HepG2 (cell line): ENCODE data around the gene NARS2. TPM values are rescaled to one million over a fixed set of nuclear protein-coding genes. Genes with fewer than 3 reads are reported as not detected.

Experiments
- ATAC-seq: fragments of 200-7000 bp; cut with Tn5 transposase; 3 replicates; pipeline ENCODE4 v1.9.1; 2020; ENCODE audit warnings: mild to moderate bottlenecking, moderate library complexity
- BruUV-seq: library from RNA; stranded (reverse); fragments of 400-500 nt; replicated peaks from 2 replicates; lab custom pipeline; 2021; lab: Mats Ljungman, UMichigan
- CTCF ChIA-PET: fragments of 300-600 bp; formaldehyde crosslinking; extraction: SDS; loops from one replicate; lab custom pipeline; 2021; ENCODE audit warnings: low total read pairs, inconsistent platforms, low intra/inter-chr PET ratio; lab: Yijun Ruan, JAX
- POLR2A ChIA-PET: fragments of 350-600 bp; sonication (Branson Sonifier 250); formaldehyde crosslinking; loops from one replicate; lab custom pipeline; 2020; ENCODE audit warnings: antibody characterized with exemption, inconsistent platforms; lab: Yijun Ruan, JAX
- DNase-seq: peaks from one replicate; pipeline ENCODE4 v3.0.0-alpha.2; 2015; ENCODE audit warnings: low spot score
- FAIRE-seq: peaks from 3 replicates; lab custom pipeline; 2011; peaks lifted over from hg19 to GRCh38; lab: Jason Lieb, UNC
- H2AFZ ChIP-seq: one replicate; pipeline ENCODE4 v1.6.1; 2011; ENCODE audit warnings: low read length, inconsistent platforms
- H3K27ac ChIP-seq: fragments of 300-600 bp; 3 replicates; pipeline ENCODE4 v1.8.0; 2011; ENCODE audit warnings: mixed run types, mild to moderate bottlenecking, mixed read lengths, low read length, inconsistent platforms; ENCODE audit not compliant: insufficient read depth; ENCODE audit errors: extremely low read length
- H3K27me3 ChIP-seq, 2 experiments: fragments of 200-600 bp in 1 of 2; 2 replicates in 1 of 2; 3 replicates in 1 of 2; pipeline versions ENCODE4 v1.6.0 to v1.8.0; 2011; ENCODE audit warnings: low read length in 2 of 2, mild to moderate bottlenecking in 2 of 2, moderate library complexity in 2 of 2, inconsistent platforms in 1 of 2; ENCODE audit not compliant: insufficient read depth in 2 of 2, control insufficient read depth in 1 of 2
- H3K36me3 ChIP-seq, 2 experiments: fragments of 200-600 bp in 1 of 2; replicated peaks in 1 of 2; 2 replicates in 1 of 2; 3 replicates in 1 of 2; pipeline versions ENCODE4 v1.5.1 to v1.8.0; 2011; ENCODE audit warnings: low read length in 2 of 2, inconsistent platforms in 1 of 2; ENCODE audit not compliant: insufficient read depth in 2 of 2, control insufficient read depth in 1 of 2
- H3K4me1 ChIP-seq: 2 replicates; pipeline ENCODE4 v1.5.1; 2012; ENCODE audit warnings: low read length, inconsistent platforms; ENCODE audit not compliant: insufficient read depth
- H3K4me2 ChIP-seq: 2 replicates; pipeline ENCODE4 v1.6.0; 2011; ENCODE audit warnings: low read depth, low read length, inconsistent platforms
- H3K4me3 ChIP-seq, 3 experiments: fragments of 200-600 bp in 1 of 3; sonication (generic), shearing (Covaris generic) in 1 of 3; replicated peaks in 1 of 3; 2 replicates each; pipeline ENCODE4 v1.5.1; 2011 to 2016; ENCODE audit warnings: low read length in 3 of 3, inconsistent platforms in 2 of 3, low read depth in 2 of 3, mild to moderate bottlenecking in 2 of 3, control low read depth in 1 of 3, mixed read lengths in 1 of 3; ENCODE audit not compliant: insufficient read depth in 1 of 3
- H3K79me2 ChIP-seq: one replicate; pipeline ENCODE4 v1.6.1; 2011; ENCODE audit warnings: low read length, inconsistent platforms; ENCODE audit not compliant: insufficient read depth
- H3K9ac ChIP-seq: 2 replicates; pipeline ENCODE4 v1.6.0; 2011; ENCODE audit warnings: mild to moderate bottlenecking, low read depth, low read length, inconsistent platforms; ENCODE audit not compliant: insufficient read depth
- H3K9me3 ChIP-seq: 2 replicates; pipeline ENCODE4 v1.5.1; 2012; ENCODE audit warnings: mild to moderate bottlenecking, low read length
- H4K20me1 ChIP-seq: 2 replicates; pipeline ENCODE4 v1.6.0; 2011; ENCODE audit warnings: inconsistent platforms, mild to moderate bottlenecking, low read length, moderate library complexity; ENCODE audit not compliant: insufficient read depth
- EHMT2 ChIP-seq: fragments of 200-600 bp; sonication (generic); IDR thresholded peaks from 2 replicates; pipeline ENCODE4 v1.7.0; 2017; ENCODE audit warnings: antibody characterized with exemption, low read depth, low read length, borderline replicate concordance
- FOXJ3 ChIP-seq: sonication (generic); formaldehyde crosslinking; IDR thresholded peaks from 2 replicates; pipeline ENCODE4 v1.4.0; 2020; ENCODE audit warnings: missing genetic modification reagents, mild to moderate bottlenecking, borderline replicate concordance
- GTF3A ChIP-seq: sonication (generic); formaldehyde crosslinking; conservative IDR thresholded peaks from 2 replicates; pipeline ENCODE4 v1.4.0; 2020; ENCODE audit warnings: mild to moderate bottlenecking, missing genetic modification reagents
- RARA ChIP-seq: IDR thresholded peaks from 2 replicates; pipeline ENCODE4 v1.6.1; 2016; ENCODE audit warnings: missing genetic modification reagents, missing compliant biosample characterization
- SNAPC2 ChIP-seq: sonication (generic); formaldehyde crosslinking; IDR thresholded peaks from 2 replicates; pipeline ENCODE4 v1.8.1; 2022; ENCODE audit warnings: mild to moderate bottlenecking, missing genetic modification reagents
- SRSF4 ChIP-seq: fragments of 200-400 bp; formaldehyde crosslinking; IDR thresholded peaks from one replicate; pipeline ENCODE4 v1.6.1; 2018; ENCODE audit warnings: mild to moderate bottlenecking, low read depth, low read length, moderate library complexity; ENCODE audit not compliant: poor library complexity, severe bottlenecking
- TEAD2 ChIP-seq: sonication (generic); formaldehyde crosslinking; IDR thresholded peaks from 2 replicates; pipeline ENCODE4 v1.9.0; 2021; ENCODE audit warnings: missing genetic modification reagents
- TFDP2 ChIP-seq: sonication (generic); formaldehyde crosslinking; IDR thresholded peaks from 2 replicates; pipeline ENCODE4 v1.4.0; 2020; ENCODE audit warnings: missing genetic modification reagents
- ZNF501 ChIP-seq: sonication (generic); formaldehyde crosslinking; IDR thresholded peaks from 2 replicates; pipeline ENCODE4 v1.5.1; 2020; ENCODE audit warnings: mild to moderate bottlenecking, moderate library complexity, missing genetic modification reagents
- ZNF503 ChIP-seq: sonication (generic); formaldehyde crosslinking; IDR thresholded peaks from 2 replicates; pipeline ENCODE4 v1.4.0; 2020; ENCODE audit warnings: missing genetic modification reagents
- ZNF510 ChIP-seq: sonication (generic); formaldehyde crosslinking; IDR thresholded peaks from 2 replicates; pipeline ENCODE4 v1.4.0; 2020; ENCODE audit warnings: low read depth, mild to moderate bottlenecking, missing genetic modification reagents
- ZNF598 ChIP-seq: sonication (generic); formaldehyde crosslinking; IDR thresholded peaks from 2 replicates; pipeline ENCODE4 v1.5.1; 2020; ENCODE audit warnings: mild to moderate bottlenecking, missing genetic modification reagents, borderline replicate concordance
- WGBS: methylation state at CpG from one replicate; pipeline ENCODE4 v1.1.6; 2017; ENCODE audit warnings: low lambda C conversion rate; 5-methylcytosine and 5-hydroxymethylcytosine counted together
- in situ Hi-C: cut with HindIII; loops from 2 replicates; pipeline ENCODE4 v1.10.0; 2017; ENCODE audit warnings: low pct_unique_long_range_greater_than_20kb; ENCODE audit not compliant: extremely low pct_ligation_motif_present
- intact Hi-C: fragments of 100-400 bp; cut with micrococcal nuclease; formaldehyde crosslinking; loops from one replicate; pipeline ENCODE4 v1.10.0; 2022; ENCODE audit not compliant: unreplicated experiment
- polyA plus RNA-seq, 8 experiments: library from polyadenylated mRNA; depleted of rRNA in 3 of 8; stranded (reverse) in 7 of 8; unstranded in 1 of 8; fragments of >200 nt; fragmentation: Illumina TruSeq in 4 of 8; extraction: Trizol in 4 of 8; gene quantifications; 2 replicates each; pipeline versions ENCODE4 v1.2.1 to v1.2.3, GENCODE V29; 2011 to 2016; ENCODE audit warnings: low read depth in 4 of 8, missing spikeins in 1 of 8, mixed read lengths in 1 of 8; ENCODE audit not compliant: insufficient read depth in 1 of 8
- total RNA-seq, 5 experiments: library from RNA; depleted of rRNA; stranded (reverse); fragments of >200 nt; fragmentation: Illumina TruSeq; extraction: Trizol; gene quantifications; 2 replicates each; pipeline ENCODE4 v1.2.3, GENCODE V29; 2016; ENCODE audit warnings: low read depth in 1 of 5
- TF ChIP-seq, protein P1 (sequence below): sonication (generic); formaldehyde crosslinking; IDR thresholded peaks from 2 replicates; pipeline ENCODE4 v1.5.1; 2020; ENCODE audit warnings: missing genetic modification reagents, mild to moderate bottlenecking, borderline replicate concordance
- TF ChIP-seq, protein P2 (sequence below): sonication (generic); formaldehyde crosslinking; IDR thresholded peaks from 2 replicates; pipeline ENCODE4 v1.5.0; 2020; ENCODE audit warnings: mild to moderate bottlenecking, missing genetic modification reagents, moderate library complexity

NARS2 gene
- total and polyA plus RNA-seq, 2 of the 13 experiments (the other 11 are each of a cell fraction or from before 2014, with no cell fraction given), result 45.9 to 65.0 TPM

DNA sequence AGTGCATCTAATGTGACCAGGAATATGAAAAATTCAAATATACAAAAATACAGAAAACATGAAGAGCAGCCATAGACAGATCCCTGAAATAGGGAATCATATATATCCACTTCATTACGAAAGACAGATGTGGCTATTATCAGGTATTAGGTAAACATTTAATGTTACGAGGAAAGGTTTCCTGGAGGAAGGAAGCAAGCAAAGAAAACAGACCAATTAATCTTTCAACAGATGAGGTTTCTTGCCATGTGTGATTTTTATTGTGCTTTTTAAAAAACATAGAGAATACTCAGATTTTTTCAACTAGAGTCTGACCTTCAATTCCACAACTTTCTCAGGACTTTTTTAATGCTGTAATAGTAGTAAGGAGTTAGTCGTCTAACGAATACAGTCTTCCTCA lies 132.7 kb downstream of the NARS2 start (continued):
- no peak for TF ChIP-seq ZNF503 (CRISPR knock-in tag)
- TF ChIP-seq GTF3A (CRISPR knock-in tag), result no peak
- no peak for TF ChIP-seq FOXJ3 (CRISPR knock-in tag)
- TF ChIP-seq ZNF501 (CRISPR knock-in tag), result no peak
- TF ChIP-seq SNAPC2 (CRISPR knock-in tag), result no peak
- TF ChIP-seq, all 625 proteins: peak for 0

GRCh38 chr11:78438298-78438975 lies 136.2 kb downstream of the NARS2 start:
- FAIRE-seq, result no peak
- DNase-seq, result no peak
- no peaks in the 10 kb centered on the region for H3K9me3 ChIP-seq
- no peak overlapping the region for H3K27ac ChIP-seq
- H3K79me2 ChIP-seq, result no peaks in the 10 kb centered on the region
- POLR2A ChIA-PET, result no interaction called here
- WGBS, result 77% methylated on average over 5 of the region's 5 CpGs
- H3K4me2 ChIP-seq, result no peak overlapping the region
- TF ChIP-seq SRSF4 (no peak), RARA (no peak), EHMT2 (no peak), ZNF598 (CRISPR knock-in tag) (no peak), ZNF510 (CRISPR knock-in tag) (no peak), TEAD2 (CRISPR knock-in tag) (no peak), TFDP2 (CRISPR knock-in tag) (no peak)
- TF ChIP-seq, protein P1, sequence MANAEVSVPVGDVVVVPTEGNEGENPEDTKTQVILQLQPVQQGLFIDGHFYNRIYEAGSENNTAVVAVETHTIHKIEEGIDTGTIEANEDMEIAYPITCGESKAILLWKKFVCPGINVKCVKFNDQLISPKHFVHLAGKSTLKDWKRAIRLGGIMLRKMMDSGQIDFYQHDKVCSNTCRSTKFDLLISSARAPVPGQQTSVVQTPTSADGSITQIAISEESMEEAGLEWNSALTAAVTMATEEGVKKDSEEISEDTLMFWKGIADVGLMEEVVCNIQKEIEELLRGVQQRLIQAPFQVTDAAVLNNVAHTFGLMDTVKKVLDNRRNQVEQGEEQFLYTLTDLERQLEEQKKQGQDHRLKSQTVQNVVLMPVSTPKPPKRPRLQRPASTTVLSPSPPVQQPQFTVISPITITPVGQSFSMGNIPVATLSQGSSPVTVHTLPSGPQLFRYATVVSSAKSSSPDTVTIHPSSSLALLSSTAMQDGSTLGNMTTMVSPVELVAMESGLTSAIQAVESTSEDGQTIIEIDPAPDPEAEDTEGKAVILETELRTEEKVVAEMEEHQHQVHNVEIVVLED (CRISPR knock-in tag), result no peak
- TF ChIP-seq, protein P2, sequence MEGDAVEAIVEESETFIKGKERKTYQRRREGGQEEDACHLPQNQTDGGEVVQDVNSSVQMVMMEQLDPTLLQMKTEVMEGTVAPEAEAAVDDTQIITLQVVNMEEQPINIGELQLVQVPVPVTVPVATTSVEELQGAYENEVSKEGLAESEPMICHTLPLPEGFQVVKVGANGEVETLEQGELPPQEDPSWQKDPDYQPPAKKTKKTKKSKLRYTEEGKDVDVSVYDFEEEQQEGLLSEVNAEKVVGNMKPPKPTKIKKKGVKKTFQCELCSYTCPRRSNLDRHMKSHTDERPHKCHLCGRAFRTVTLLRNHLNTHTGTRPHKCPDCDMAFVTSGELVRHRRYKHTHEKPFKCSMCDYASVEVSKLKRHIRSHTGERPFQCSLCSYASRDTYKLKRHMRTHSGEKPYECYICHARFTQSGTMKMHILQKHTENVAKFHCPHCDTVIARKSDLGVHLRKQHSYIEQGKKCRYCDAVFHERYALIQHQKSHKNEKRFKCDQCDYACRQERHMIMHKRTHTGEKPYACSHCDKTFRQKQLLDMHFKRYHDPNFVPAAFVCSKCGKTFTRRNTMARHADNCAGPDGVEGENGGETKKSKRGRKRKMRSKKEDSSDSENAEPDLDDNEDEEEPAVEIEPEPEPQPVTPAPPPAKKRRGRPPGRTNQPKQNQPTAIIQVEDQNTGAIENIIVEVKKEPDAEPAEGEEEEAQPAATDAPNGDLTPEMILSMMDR (CRISPR knock-in tag), result no peak
- TF ChIP-seq, all 625 proteins: peak for 0
- no peaks in the 10 kb centered on the region for H3K4me1 ChIP-seq
- H3K9ac ChIP-seq, result no peak overlapping the region
- ATAC-seq, result no peak
- H4K20me1 ChIP-seq, result no peaks in the 10 kb centered on the region
- in situ Hi-C loops, result no loop called here
- peaks cover 9 to 47% of the 10 kb centered on the region in 2 experiments; a peak in 4 of 5 replicates for H3K36me3 ChIP-seq
- CTCF ChIA-PET, result no interaction called here
- no peak overlapping the region for H2AFZ ChIP-seq
- no TSS peak for BruUV-seq
- no peaks in the 10 kb centered on the region for H3K27me3 ChIP-seq
- intact Hi-C loops, result no loop called here
- no peak overlapping the region for H3K4me3 ChIP-seq
